T47D (cell line): ENCODE measurements around the gene ACTL7A.
"Not testable (repeated sequence)": the region's sequence is repeated elsewhere in the genome, so short reads cannot be mapped to it uniquely, and the experiment has no call there.

Experiments used
- DNase-seq, 2 experiments: peaks; one replicate each; pipeline versions ENCODE4 v3.0.0 to v3.0.0-alpha.2; 2011 to 2012; ENCODE audit warnings: low read depth in 1 of 2, low spot score in 1 of 2
- JUND ChIP-seq: IDR thresholded peaks from 2 replicates; pipeline ENCODE4 v1.6.1; 2012; ENCODE audit warnings: low read depth
- in situ Hi-C: cut with HindIII; loops from 2 replicates; pipeline ENCODE4 v1.10.0; 2016; ENCODE audit warnings: low sequenced_read_pairs, low pct_unique_long_range_greater_than_20kb

The ACTL7A gene

DNA sequence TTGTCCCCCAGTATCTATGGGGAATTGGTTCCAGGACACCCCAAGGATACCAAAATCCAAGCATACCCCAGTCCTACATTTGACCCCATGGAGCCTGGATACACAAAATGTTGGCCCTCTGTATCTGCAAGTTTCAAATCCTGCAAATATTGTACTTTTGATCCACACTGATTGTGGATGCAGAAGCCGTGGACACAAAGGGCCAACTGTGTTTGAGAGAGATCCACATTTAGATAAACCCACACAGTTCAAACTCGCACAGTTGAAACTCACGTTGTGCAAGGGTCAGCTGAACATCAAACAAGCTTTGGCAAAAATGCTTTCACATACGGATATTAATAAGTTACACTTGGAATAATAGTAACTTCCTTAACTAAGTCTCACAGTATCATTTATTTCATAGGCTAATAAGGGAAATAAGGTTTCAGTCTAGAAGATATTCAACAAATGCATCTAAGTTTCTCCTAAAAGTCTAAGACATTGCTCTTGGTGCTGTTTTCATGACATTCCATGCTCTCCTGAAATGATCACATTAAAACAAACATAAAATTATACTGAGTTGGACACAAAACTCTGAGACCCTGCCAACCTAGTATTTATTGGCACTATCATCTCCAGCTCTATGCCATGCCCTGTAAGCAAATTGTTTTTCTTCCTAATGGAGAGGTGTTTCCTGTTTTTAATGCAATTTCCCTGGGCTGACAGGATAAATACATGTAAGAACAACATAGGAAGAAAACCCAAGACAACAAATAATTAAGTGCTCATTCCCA lies 32.3 kb downstream of the ACTL7A start:
- no peak for TF ChIP-seq JUND
- in situ Hi-C loops, result no loop called here
- DNase-seq, result peak in 1 of 2 experiments; percentile 48

DNA sequence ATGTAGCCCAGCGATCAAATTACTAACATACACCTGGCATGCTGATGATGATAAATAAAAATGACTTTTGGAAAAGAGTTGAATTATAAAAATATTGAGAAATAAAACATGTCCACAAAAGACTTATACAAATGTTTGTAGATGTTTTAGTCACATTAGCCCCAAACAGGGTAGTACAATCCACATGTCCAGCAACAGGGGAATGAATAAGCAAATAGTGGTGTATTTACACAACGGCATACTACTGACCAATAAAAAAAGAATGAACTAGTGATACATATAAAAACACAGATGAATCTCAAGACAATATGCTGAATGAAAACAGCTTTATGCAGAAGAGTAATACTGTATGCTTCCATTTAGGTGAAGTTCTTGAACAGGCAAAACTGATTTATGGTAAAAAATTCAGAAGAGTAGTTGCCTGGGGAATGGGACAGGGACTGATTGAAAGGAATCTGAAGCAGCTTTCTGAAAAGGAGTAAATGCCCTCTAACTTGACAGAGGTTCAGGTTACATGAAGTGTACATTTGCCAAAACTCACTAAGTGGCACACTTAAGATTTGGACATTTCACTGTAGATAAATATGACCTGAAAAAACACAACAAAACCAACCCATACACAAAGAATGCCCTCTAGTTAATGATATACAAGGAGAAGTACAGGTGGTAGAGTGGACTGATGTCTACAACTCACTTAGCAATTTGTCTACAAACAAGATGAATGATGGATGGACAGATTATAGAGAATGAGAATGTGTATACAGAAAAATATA lies 35.4 kb downstream of the ACTL7A start:
- no peak for DNase-seq
- TF ChIP-seq JUND, result no peak
- in situ Hi-C loops, result no loop called here

DNA sequence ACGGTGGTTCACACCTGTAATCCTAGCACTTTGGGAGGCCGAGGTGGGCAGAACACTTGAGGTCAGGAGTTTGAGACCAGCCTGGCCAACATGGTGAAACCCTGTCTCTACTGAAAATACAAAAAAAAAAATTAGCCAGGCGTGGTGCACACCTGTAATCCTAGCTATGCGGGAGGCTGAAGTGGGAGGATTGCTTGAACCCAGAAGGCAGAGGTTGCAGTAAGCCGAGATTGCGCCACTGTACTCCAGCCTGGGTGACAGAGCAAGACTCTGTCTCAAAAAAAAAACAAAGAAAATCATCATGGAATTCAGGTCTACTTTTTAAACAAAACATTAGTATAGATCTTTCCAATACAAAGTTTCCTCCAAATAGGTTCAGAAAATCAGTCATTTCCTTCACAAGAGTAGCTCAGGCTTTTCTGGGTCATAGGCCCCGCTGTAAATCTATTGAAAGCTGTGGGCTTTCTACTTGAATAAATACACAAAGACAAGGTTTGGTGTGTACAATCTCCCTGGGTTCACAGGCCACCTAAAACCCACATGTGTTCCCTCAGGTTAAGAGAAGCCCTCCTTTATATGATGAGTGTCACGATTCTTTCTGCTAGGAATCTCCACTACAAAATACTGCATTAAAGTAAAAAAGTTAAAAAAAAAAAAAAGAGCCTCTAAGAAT lies 37.1 kb downstream of the ACTL7A start:
- in situ Hi-C loops, DNase-seq: not testable (repeated sequence)

DNA sequence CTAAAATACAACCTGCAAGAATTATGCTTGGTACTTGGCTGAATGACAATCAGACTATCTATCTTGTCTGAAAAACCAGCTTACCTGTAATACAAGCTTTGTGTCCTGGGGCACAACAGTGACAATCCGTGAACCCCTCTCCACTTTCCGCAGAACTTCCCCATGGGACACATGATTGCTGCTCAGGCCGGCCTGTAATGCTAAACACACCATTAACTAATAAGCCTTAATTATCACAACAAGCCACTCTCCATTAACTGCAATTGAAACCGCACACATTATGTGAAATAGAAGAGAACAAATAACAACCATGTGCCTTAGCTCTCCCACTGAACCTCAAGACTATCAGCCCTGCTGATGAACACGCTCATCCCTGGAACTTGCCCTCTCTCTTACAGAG lies 38.1 kb downstream of the ACTL7A start:
- TF ChIP-seq JUND, result no peak
- in situ Hi-C loops, result no loop called here
- DNase-seq, result no peak

DNA sequence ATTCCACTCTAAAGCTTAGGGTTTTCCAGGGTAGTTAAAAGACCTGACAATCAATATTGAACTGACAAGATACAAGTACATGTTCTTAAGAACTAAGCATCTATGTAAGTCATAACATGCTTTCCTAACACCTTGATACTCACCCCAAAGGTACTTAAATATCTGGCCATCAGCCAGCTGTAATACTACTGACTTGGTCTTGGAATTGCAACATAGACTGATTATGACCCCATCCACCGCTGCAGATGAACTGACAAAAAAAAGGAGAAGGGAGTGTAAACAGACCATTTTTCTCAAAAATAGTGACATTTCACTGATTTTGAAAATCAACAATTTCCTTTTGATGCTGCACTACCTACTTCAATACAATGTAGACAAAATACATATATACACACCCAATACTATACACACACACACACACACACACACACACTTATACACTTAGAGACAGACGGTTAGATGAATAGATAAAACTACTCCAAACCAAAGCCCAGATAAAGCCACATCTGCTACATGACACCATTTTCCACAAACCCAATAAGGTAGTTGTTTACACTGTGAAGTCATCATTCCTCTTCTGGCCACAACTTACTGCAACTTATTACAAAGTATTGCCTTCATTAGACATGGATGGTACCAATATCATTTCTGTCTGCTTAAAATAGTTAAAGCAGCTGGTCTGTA lies 41.5 kb downstream of the ACTL7A start:
- in situ Hi-C loops, result no loop called here
- no peak for DNase-seq
- TF ChIP-seq JUND, result no peak

DNA sequence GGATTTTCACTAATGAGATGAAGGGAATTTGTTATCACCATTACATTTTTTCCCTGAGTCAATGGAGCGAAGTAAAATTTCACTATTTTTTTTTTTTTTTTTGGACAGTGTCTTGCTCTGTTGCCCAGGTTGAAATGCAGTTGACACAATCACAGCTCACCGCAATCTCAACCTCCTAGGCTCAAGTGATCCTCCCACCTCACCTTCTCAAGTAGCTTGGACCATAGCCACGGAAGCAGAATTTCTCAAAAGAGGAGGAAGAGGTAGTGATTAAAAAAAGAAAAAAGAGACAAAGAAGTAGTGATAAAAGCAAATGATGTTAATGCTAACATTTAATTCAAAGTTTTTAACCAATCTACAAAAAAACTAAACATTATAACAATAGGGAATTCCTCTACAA lies 42.1 kb downstream of the ACTL7A start:
- TF ChIP-seq JUND, result no peak

DNA sequence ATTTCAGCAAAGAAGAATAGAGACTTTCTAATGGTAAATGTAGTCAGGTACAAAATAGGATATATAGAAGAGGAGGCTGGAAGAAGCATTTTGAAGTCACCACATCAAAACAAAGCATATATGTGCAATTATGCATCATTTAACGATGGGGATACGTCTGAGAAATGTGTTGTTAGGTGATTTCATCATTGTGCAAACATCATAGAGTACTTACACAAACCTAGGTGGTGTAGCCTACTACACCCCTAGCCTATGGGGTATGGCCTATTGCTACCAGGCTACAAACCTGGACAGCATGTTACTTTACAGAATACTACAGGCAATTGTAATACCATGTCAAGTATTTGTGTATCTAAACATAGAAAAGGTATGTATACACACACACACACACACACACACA lies 43.4 kb downstream of the ACTL7A start:
- no peak for DNase-seq
- no peak for TF ChIP-seq JUND
- in situ Hi-C loops, result no loop called here

More for the DNA sequence above, 42.1 kb downstream of the ACTL7A start:
- no peak for DNase-seq
- in situ Hi-C loops, result no loop called here

DNA sequence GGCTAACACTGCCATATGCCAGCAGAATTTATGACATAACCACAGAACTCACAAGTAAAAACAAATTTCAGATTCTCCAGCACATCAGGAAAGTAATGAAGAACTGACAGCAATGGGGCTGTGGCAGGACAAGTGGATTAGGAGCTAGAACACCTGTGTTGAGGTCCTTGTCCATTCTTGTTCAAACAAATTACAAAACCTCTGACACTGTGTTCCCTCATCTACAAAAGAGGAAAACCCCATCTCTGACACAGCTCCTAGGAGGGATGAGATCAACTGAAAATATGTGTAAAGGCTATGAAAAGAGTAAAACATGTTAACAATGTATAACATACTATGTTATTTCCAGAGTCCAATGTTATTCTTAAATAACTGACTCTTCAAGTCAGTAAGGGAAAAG lies 48.3 kb downstream of the ACTL7A start:
- no peak for TF ChIP-seq JUND
- DNase-seq, result no peak
- in situ Hi-C loops, result no loop called here

DNA sequence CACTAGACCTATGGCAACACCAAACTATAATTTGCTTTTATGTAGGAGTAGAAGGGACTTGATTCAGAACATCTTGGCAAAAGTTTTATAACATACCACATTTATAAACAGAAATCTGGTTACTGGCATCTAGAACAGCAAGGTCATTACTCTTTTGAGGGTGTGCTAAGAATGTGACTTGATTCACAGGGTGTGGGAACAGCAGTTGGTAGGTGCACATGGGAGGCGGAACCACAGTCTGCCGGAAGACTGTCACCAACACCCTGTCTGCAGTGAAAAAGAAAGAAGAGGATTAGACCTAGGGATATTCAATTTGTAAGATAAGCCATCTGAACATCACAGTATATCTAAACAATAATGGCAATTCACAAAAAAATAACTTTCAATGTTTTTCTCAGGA lies 48.8 kb downstream of the ACTL7A start:
- no peak for TF ChIP-seq JUND
- in situ Hi-C loops, result no loop called here
- DNase-seq, result no peak

DNA sequence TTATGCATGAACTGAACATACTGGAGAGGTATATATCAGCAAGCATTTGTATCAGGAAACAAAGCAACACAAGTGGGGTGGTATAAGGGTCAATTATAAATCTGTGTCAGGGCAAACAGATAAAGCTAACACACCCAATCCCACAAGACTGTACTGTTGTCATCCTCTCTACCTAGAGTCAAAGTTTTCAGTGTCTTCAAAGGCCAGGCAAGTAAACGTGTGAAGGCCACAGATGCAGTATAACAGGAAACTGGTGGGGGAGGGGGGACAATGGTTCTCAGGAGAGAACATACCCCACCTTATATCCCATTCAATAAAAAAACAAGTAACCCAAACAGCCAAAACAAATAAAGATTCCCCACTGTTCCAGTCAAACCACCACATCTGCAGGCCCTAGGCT lies 49.8 kb downstream of the ACTL7A start:
- DNase-seq, result no peak
- in situ Hi-C loops, result no loop called here
- TF ChIP-seq JUND, result no peak
